ENCODE data around the gene SP3. TPM values are rescaled to one million over a fixed set of nuclear protein-coding genes. Genes with fewer than 3 reads are reported as not detected.

The SP3 gene
- polyA plus RNA-seq, 6 donors from 2014 or later = 45.7 to 84.3 (median 66.9) TPM

- peak overlapping the region in 6 of 8 donors; percentile 33 to 77 (median 54) for H3K4me3 Mint-ChIP-seq
- DNase-seq = no peak
- peaks cover 54 to 70% (median 68%) of the 10 kb centered on the region in 3 donors for H3K4me1 Mint-ChIP-seq
- no peak for ATAC-seq (ENCODE audit: low read depth in 2 of 2)
- no peaks in the 10 kb centered on the region for H3K27me3 Mint-ChIP-seq
- peaks cover 11 to 20% of the 10 kb centered on the region in 2 donors for H3K36me3 Mint-ChIP-seq
- peak overlapping the region in 5 of 6 donors; percentile 43 to 92 (median 52) for H3K27ac Mint-ChIP-seq
- H3K9me3 Mint-ChIP-seq = peaks cover 0 to 6% (median 0%) of the 10 kb centered on the region in 7 donors
Observed at GRCh38 chr2:173959909-173960308, 5.3 kb downstream of the SP3 start.

- Mint-ChIP-seq H3K36me3 (peaks cover 11 to 20% of the 10 kb centered on the region in 2 donors), H3K4me3 (peak overlapping the region in 5 of 8 donors; percentile 39 to 77 (median 59)), H3K4me1 (peaks cover 54 to 72% (median 71%) of the 10 kb centered on the region in 3 donors), H3K27me3 (no peaks in the 10 kb centered on the region), H3K27ac (peak overlapping the region in 5 of 6 donors; percentile 11 to 92 (median 73)), H3K9me3 (peaks cover 0 to 6% (median 0%) of the 10 kb centered on the region in 7 donors)
- ATAC-seq (ENCODE audit: low read depth in 2 of 2) = no peak
- DNase-seq = no peak
Observed at GRCh38 chr2:173959358-173959884, 5.8 kb downstream of the SP3 start.

DNA sequence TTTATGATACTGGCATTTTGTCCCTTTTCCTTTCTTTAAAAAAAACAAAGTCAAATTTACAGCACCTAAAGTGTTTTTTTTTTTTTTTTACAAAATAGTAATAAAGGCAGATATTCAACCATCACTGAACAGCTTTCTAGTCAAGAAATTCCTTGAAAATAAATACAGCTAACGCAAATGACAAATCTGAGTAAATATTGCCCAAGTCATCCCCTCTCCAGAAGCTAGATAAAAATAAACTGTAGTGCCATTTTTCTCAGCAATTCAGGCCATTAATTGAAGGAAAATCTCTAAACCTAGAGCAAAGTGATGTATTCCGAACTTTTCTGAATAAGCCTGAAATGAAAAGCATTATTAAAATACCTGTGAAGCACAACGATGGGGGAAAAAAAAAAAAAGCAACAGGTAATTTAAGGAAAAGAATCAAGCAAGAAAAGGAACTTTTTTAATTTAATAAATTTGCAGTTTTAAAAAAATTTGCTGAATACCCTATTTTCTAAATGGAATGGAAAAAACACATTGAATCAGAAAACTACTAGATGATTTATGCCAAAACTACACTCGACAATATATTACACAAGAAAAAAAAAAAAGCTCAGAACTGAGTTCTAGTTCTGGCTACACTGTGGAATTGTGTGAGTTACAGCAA, 6.9 kb downstream of the SP3 start:
- ATAC-seq (ENCODE audit: low read depth in 2 of 2) (no peak), DNase-seq (no peak)
- H3K27ac Mint-ChIP-seq = peak overlapping the region in 3 of 6 donors; percentile 47 to 92 (median 67)
- H3K27me3 Mint-ChIP-seq = no peaks in the 10 kb centered on the region
- H3K4me3 Mint-ChIP-seq = peak overlapping the region in 1 of 8 donors; percentile 30
- H3K36me3 Mint-ChIP-seq = peaks cover 11 to 20% of the 10 kb centered on the region in 2 donors
- H3K4me1 Mint-ChIP-seq = peaks cover 58 to 82% (median 77%) of the 10 kb centered on the region in 3 donors
- H3K9me3 Mint-ChIP-seq = peaks cover 0 to 6% (median 0%) of the 10 kb centered on the region in 7 donors

DNA sequence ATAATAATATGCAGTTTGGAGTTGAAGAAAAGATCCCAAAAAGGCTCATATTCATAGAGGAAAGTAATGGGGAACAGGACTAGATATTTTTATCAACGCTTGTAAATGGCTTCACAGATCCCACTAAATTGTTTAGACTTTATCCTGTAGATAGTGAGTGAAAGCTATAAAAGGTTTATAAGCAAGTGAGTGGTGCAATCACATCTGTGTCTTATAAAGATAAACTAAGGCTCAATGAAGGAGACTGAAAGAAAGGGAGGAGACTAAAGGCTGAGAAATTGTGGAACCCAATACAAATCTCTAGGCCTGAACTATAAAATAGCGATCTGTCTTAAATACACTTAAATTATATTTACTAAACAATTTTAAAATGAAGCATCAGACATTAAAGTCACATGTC, 7.7 kb downstream of the SP3 start:
- Mint-ChIP-seq H3K27ac (peak overlapping the region in 4 of 6 donors; percentile 24 to 78 (median 50)), H3K9me3 (peaks cover 0 to 6% (median 0%) of the 10 kb centered on the region in 7 donors), H3K36me3 (peaks cover 11 to 20% of the 10 kb centered on the region in 2 donors), H3K27me3 (no peaks in the 10 kb centered on the region), H3K4me3 (no peak overlapping the region), H3K4me1 (peaks cover 57 to 83% (median 76%) of the 10 kb centered on the region in 3 donors)
- DNase-seq (no peak), ATAC-seq (ENCODE audit: low read depth in 2 of 2) (no peak)

GRCh38 chr2:173956454-173956853, 8.7 kb downstream of the SP3 start:
- H3K27me3 Mint-ChIP-seq = no peaks in the 10 kb centered on the region
- H3K36me3 Mint-ChIP-seq = peaks cover 11 to 22% of the 10 kb centered on the region in 2 donors
- no peak for ATAC-seq (ENCODE audit: low read depth in 2 of 2)
- peaks cover 60 to 84% (median 79%) of the 10 kb centered on the region in 3 donors for H3K4me1 Mint-ChIP-seq
- peaks cover 0 to 6% (median 0%) of the 10 kb centered on the region in 7 donors for H3K9me3 Mint-ChIP-seq
- peak overlapping the region in 1 of 8 donors; percentile 26 for H3K4me3 Mint-ChIP-seq
- H3K27ac Mint-ChIP-seq = peak overlapping the region in 2 of 6 donors; percentile 60 to 89
- no peak for DNase-seq

GRCh38 chr2:173955867-173956266, 9.3 kb downstream of the SP3 start:
- H3K9me3 Mint-ChIP-seq = peaks cover 0 to 2% (median 0%) of the 10 kb centered on the region in 7 donors

GRCh38 chr2:173955004-173955403, 10.2 kb downstream of the SP3 start:
- H3K4me3 Mint-ChIP-seq = no peak overlapping the region
- no peak for DNase-seq

More at GRCh38 chr2:173955867-173956266, 9.3 kb downstream of the SP3 start:
- H3K4me1 Mint-ChIP-seq = peaks cover 61 to 85% (median 81%) of the 10 kb centered on the region in 3 donors
- no peak for ATAC-seq (ENCODE audit: low read depth in 2 of 2)
- H3K27ac Mint-ChIP-seq = peak overlapping the region in 2 of 6 donors; percentile 60
- H3K36me3 Mint-ChIP-seq = peaks cover 11 to 23% of the 10 kb centered on the region in 2 donors
- peak overlapping the region in 1 of 8 donors; percentile 15 for H3K4me3 Mint-ChIP-seq
- DNase-seq = no peak
- no peaks in the 10 kb centered on the region for H3K27me3 Mint-ChIP-seq

DNA sequence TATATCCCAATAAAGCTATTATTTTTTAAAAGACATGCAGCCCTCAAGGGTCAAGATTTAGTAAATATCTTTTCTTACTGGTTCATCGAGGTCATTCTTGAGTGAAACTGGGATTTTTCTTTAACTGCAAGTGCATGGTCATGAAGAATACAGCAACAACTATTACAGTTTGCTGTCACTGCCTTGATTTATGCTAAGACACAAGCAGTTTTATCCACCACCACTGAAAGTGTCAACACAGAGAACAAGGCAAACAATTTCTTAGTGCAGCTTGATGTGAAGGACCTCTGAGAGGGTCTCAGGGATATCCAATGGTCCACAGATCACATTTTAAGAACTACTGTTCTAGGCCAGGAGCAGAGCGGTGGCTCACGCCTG, 12.1 kb downstream of the SP3 start:
- no peak for ATAC-seq (ENCODE audit: low read depth in 2 of 2)
- no peak overlapping the region for H3K4me3 Mint-ChIP-seq
- no peak for DNase-seq
- H3K4me1 Mint-ChIP-seq = peaks cover 50 to 83% (median 74%) of the 10 kb centered on the region in 3 donors
- H3K36me3 Mint-ChIP-seq = peaks cover 11 to 18% of the 10 kb centered on the region in 2 donors
- H3K27me3 Mint-ChIP-seq = no peaks in the 10 kb centered on the region
- no peaks in the 10 kb centered on the region for H3K9me3 Mint-ChIP-seq
- peak overlapping the region in 3 of 6 donors; percentile 43 to 75 (median 57) for H3K27ac Mint-ChIP-seq

More at GRCh38 chr2:173955004-173955403, 10.2 kb downstream of the SP3 start:
- no peaks in the 10 kb centered on the region for H3K9me3 Mint-ChIP-seq
- no peaks in the 10 kb centered on the region for H3K27me3 Mint-ChIP-seq
- no peak overlapping the region for H3K27ac Mint-ChIP-seq
- ATAC-seq (ENCODE audit: low read depth in 2 of 2) = no peak
- peaks cover 56 to 84% (median 80%) of the 10 kb centered on the region in 3 donors for H3K4me1 Mint-ChIP-seq
- peaks cover 11 to 23% of the 10 kb centered on the region in 2 donors for H3K36me3 Mint-ChIP-seq

DNA sequence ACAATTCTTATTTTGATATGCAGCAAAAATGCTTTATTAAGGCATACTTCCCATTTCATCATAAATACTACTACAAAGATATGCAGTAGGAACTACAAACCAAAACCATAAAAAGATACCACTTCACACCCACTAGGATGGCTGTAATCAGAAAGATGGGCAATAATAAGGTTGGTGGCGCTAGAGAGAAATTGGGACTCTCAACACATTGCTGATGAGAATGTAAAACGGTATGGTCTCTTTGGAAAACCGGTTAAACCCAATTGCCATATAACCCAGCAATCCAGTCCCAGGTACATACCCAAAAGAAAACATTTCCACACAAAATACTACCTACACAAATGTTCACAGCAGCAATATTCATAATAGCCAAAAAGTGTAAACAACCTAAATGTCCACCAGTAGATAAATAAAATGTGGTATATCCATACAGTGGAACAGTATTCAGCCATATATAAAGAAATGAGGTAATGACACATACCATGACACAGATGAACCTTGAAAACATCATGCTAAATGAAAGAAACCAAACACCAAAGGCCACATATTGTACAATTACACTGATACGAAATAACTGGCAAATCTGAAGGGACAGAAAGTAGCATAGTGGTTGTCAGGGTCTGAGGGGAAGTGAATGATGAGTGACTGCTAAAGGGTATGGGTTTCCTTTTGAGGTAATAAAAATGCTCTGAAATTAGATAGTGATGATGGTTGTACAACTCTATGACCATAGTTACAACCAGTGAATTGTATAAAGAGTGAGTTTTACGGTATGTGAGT, 12.7 kb downstream of the SP3 start:
- H3K4me3 Mint-ChIP-seq = peak overlapping the region in 2 of 8 donors; percentile 7 to 45
- peak overlapping the region in 2 of 6 donors; percentile 24 to 75 for H3K27ac Mint-ChIP-seq
- H3K27me3 Mint-ChIP-seq = no peaks in the 10 kb centered on the region
- DNase-seq = no peak
- H3K9me3 Mint-ChIP-seq = no peaks in the 10 kb centered on the region
- peaks cover 15 to 18% of the 10 kb centered on the region in 2 donors for H3K36me3 Mint-ChIP-seq
- H3K4me1 Mint-ChIP-seq = peaks cover 53 to 84% (median 77%) of the 10 kb centered on the region in 3 donors
- no peak for ATAC-seq (ENCODE audit: low read depth in 2 of 2)

GRCh38 chr2:173948842-173949241, 16.3 kb downstream of the SP3 start:
- Mint-ChIP-seq H3K9me3 (no peaks in the 10 kb centered on the region), H3K27ac (no peak overlapping the region), H3K36me3 (peaks cover 6 to 11% of the 10 kb centered on the region in 2 donors), H3K4me3 (no peak overlapping the region), H3K4me1 (peaks cover 34 to 77% (median 56%) of the 10 kb centered on the region in 3 donors), H3K27me3 (no peaks in the 10 kb centered on the region)
- ATAC-seq (ENCODE audit: low read depth in 2 of 2) (no peak), DNase-seq (no peak)

GRCh38 chr2:173948198-173948597, 17.0 kb downstream of the SP3 start:
- Mint-ChIP-seq H3K4me3 (no peak overlapping the region), H3K27me3 (no peaks in the 10 kb centered on the region), H3K4me1 (peaks cover 40 to 78% (median 61%) of the 10 kb centered on the region in 3 donors), H3K36me3 (peaks cover 6 to 11% of the 10 kb centered on the region in 2 donors), H3K27ac (peak overlapping the region in 1 of 6 donors; percentile 15), H3K9me3 (no peaks in the 10 kb centered on the region)
- DNase-seq (no peak), ATAC-seq (ENCODE audit: low read depth in 2 of 2) (no peak)

DNA sequence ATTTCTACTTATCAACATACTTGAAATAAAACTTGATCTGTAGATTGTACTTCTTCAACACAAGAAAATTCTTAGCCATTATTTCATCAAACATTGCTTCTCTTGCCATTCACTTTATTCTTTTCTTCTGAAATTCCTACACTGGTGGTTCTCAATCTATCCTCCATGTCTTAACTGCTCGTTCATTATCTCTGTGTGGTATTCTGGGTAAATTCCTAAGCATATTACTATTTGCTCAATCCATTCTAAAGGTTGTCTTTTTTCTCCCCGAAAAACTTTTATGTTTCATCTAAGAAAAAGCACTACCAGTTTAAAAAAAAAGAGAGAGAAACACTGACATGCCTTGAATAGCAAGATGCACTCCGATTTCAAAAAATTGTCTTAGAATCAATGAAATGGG, 18.0 kb downstream of the SP3 start:
- H3K27ac Mint-ChIP-seq = peak overlapping the region in 2 of 6 donors; percentile 32 to 57
- H3K4me3 Mint-ChIP-seq = no peak overlapping the region
- ATAC-seq (ENCODE audit: low read depth in 2 of 2) = no peak
- peaks cover 41 to 77% (median 61%) of the 10 kb centered on the region in 3 donors for H3K4me1 Mint-ChIP-seq
- no peak for DNase-seq
- H3K27me3 Mint-ChIP-seq = no peaks in the 10 kb centered on the region
- peaks cover 6 to 11% of the 10 kb centered on the region in 2 donors for H3K36me3 Mint-ChIP-seq
- no peaks in the 10 kb centered on the region for H3K9me3 Mint-ChIP-seq

GRCh38 chr2:173943738-173944137, 21.4 kb downstream of the SP3 start:
- H3K4me1 Mint-ChIP-seq = peaks cover 49 to 86% (median 63%) of the 10 kb centered on the region in 3 donors
- no peaks in the 10 kb centered on the region for H3K27me3 Mint-ChIP-seq
- no peaks in the 10 kb centered on the region for H3K9me3 Mint-ChIP-seq
- DNase-seq (no peak), ATAC-seq (ENCODE audit: low read depth in 2 of 2) (no peak)
- H3K27ac Mint-ChIP-seq = no peak overlapping the region
- peaks cover 0 to 11% of the 10 kb centered on the region in 2 donors for H3K36me3 Mint-ChIP-seq
- peak overlapping the region in 1 of 8 donors; percentile 65 for H3K4me3 Mint-ChIP-seq

All from naive B cell (primary cell).